CD4-positive, alpha-beta T cell (primary cell): ENCODE results near the gene GPBP1. TPM values are rescaled to one million over a fixed set of nuclear protein-coding genes. Genes with fewer than 3 reads are reported as not detected.

Experiments used
- ATAC-seq: fragments of 200-7000 bp; cut with Tn5 transposase; one replicate; pipeline ENCODE4 v1.10.0; 2022; ENCODE audit warnings: mild to moderate bottlenecking; ENCODE audit not compliant: poor library complexity
- CTCF ChIA-PET: fragments of 350-600 bp; sonication (Branson Sonifier 250); formaldehyde crosslinking; loops from one replicate; lab custom pipeline; 2021; ENCODE audit warnings: antibody characterized with exemption, inconsistent platforms; lab: Charles Lee
- POLR2A ChIA-PET: fragments of 350-600 bp; sonication (Branson Sonifier 250); formaldehyde crosslinking; loops from one replicate; lab custom pipeline; 2021; ENCODE audit warnings: antibody characterized with exemption, inconsistent platforms; lab: Charles Lee
- DNase-seq, 14 experiments: peaks; one replicate each; pipeline ENCODE4 v3.0.0-alpha.2; 2013 to 2020; ENCODE audit warnings: mixed read lengths in 2 of 14
- H3K27ac ChIP-seq, 2 donors: one replicate each; pipeline versions ENCODE4 v1.5.1 to v1.7.0; 2013; ENCODE audit warnings: low read length in 2 of 2, low read depth in 1 of 2, mild to moderate bottlenecking in 1 of 2
- H3K27me3 ChIP-seq, 2 experiments: 1 replicate in 1 of 2; 2 replicates in 1 of 2; pipeline versions ENCODE4 v1.6.1 to v1.7.0; 2013; ENCODE audit warnings: low read length in 2 of 2, control low read depth in 1 of 2, mild to moderate bottlenecking in 1 of 2, moderate library complexity in 1 of 2; ENCODE audit not compliant: insufficient read depth in 2 of 2, control insufficient read depth in 1 of 2
- H3K36me3 ChIP-seq: one replicate; pipeline ENCODE4 v1.6.1; 2013; ENCODE audit warnings: low read length, control low read depth; ENCODE audit not compliant: insufficient read depth
- H3K4me1 ChIP-seq: one replicate; pipeline ENCODE4 v1.6.1; 2013; ENCODE audit warnings: low read length, control low read depth; ENCODE audit not compliant: insufficient read depth
- H3K4me3 ChIP-seq: one replicate; pipeline ENCODE4 v1.5.1; 2013; ENCODE audit warnings: mild to moderate bottlenecking, low read length, moderate library complexity
- H3K9me3 ChIP-seq, 2 experiments: 1 replicate in 1 of 2; 2 replicates in 1 of 2; pipeline versions ENCODE4 v1.6.1 to v1.7.0; 2013; ENCODE audit warnings: low read length in 2 of 2, mild to moderate bottlenecking in 2 of 2, control low read depth in 1 of 2, moderate library complexity in 1 of 2; ENCODE audit not compliant: control insufficient read depth in 1 of 2, insufficient read depth in 1 of 2
- H3K27ac Mint-ChIP-seq: one replicate; pipeline ENCODE4 v1.8.0; 2020; ENCODE audit warnings: mixed read lengths
- H3K27me3 Mint-ChIP-seq: one replicate; pipeline ENCODE4 v1.8.0; 2021; ENCODE audit warnings: mixed read lengths
- H3K36me3 Mint-ChIP-seq: one replicate; pipeline ENCODE4 v1.8.0; 2021; ENCODE audit warnings: low read depth, mixed read lengths
- H3K4me1 Mint-ChIP-seq: one replicate; pipeline ENCODE4 v1.8.0; 2021; ENCODE audit warnings: low read depth, mixed read lengths
- H3K4me3 Mint-ChIP-seq: one replicate; pipeline ENCODE4 v1.8.0; 2020; ENCODE audit warnings: mild to moderate bottlenecking, mixed read lengths
- H3K9me3 Mint-ChIP-seq: one replicate; pipeline ENCODE4 v1.8.0; 2020; ENCODE audit warnings: mixed read lengths
- intact Hi-C, 2 experiments: fragments of 100-400 bp; cut with DNase I in 1 of 2; cut with micrococcal nuclease in 1 of 2; formaldehyde crosslinking; loops; one replicate each; pipeline versions ENCODE4 v1.15.1 to v1.9.0; 2023 to 2025; cut with DNase I, micrococcal nuclease
- total RNA-seq, 174 experiments: library from RNA in 2 of 174; stranded (reverse) in 2 of 174; gene quantifications; one replicate each; pipeline ENCODE4 v1.2.3 and lab custom pipeline; 2021 to 2026
- TF ChIP-seq, protein P1 (sequence below): fragments of 200-600 bp; IDR thresholded peaks from one replicate; pipeline ENCODE4 v1.8.0; 2022; ENCODE audit warnings: antibody characterized with exemption, mild to moderate bottlenecking

The GPBP1 gene
- total RNA-seq, 2 experiments from 2014 or later = 136 to 137 TPM

DNA sequence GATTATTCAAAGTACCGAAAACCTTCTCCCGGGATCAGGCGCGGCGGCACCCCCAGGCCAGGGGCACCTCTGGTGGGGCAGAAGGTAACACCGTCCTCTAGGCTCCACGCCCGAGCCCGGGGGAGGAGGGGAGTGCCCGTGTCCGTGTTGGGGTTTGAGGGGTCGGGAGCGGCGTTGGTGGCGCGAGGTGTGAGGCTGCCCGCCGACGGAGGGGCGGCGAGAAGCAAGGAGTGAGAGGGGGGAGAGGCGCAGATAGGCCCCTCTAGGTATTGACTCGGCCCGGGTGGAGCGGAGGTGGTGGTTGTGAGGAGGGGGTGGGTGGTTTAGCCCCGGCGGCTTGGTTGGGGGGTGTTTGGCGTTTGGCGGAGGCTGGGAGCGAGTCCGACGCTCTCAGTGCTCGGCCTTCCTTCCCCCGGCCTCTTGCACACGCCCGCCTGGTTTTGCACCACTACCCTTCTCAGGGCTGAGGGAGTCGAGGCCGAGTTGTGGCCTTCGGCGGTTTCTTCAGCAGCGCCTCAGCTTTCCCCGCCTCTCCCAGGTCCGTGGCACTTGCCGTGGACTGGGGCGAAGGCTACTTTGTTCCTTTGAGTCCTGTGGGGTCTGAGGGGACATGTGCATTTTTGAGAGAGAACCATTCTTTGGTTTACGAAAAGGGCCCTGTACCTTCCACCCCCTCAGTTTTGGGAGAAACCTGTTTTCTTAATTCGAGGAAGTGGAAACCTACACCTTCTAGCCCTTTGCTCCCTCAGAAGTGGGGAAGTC, 450 bp downstream of the GPBP1 start:
- Mint-ChIP-seq H3K36me3 (peaks cover 64% of the 10 kb centered on the region), H3K4me3 (peak overlapping the region; percentile 98), H3K4me1 (peaks cover 50% of the 10 kb centered on the region), H3K27me3 (no peaks in the 10 kb centered on the region), H3K27ac (peak overlapping the region; percentile 96), H3K9me3 (no peaks in the 10 kb centered on the region)
- ATAC-seq (no peak), DNase-seq (peak in 5 of 14 experiments; percentile 15 to 44 (median 30))
- Histone ChIP-seq H3K27ac (peak overlapping the region; percentile 100), H3K9me3 (no peaks in the 10 kb centered on the region), H3K4me3 (peak overlapping the region; percentile 91), H3K4me1 (peaks cover 22% of the 10 kb centered on the region), H3K27me3 (no peaks in the 10 kb centered on the region), H3K36me3 (peaks cover 10% of the 10 kb centered on the region)
- POLR2A ChIA-PET = interaction anchor here (0.9 to 2.0 kb wide), 16 partner anchors 11 to 1950 kb away, joined by 3 to 18 read pairs (median 6); partner anchors contain the start of genes DHX29, IL6ST, MAP3K1 and MTREX
- CTCF ChIA-PET = interaction anchor here (1.1 to 1.4 kb wide), 2 partner anchors 36 to 45 kb away, joined by 5 to 7 read pairs; no protein-coding TSS in a partner anchor
- TF ChIP-seq, protein P1, sequence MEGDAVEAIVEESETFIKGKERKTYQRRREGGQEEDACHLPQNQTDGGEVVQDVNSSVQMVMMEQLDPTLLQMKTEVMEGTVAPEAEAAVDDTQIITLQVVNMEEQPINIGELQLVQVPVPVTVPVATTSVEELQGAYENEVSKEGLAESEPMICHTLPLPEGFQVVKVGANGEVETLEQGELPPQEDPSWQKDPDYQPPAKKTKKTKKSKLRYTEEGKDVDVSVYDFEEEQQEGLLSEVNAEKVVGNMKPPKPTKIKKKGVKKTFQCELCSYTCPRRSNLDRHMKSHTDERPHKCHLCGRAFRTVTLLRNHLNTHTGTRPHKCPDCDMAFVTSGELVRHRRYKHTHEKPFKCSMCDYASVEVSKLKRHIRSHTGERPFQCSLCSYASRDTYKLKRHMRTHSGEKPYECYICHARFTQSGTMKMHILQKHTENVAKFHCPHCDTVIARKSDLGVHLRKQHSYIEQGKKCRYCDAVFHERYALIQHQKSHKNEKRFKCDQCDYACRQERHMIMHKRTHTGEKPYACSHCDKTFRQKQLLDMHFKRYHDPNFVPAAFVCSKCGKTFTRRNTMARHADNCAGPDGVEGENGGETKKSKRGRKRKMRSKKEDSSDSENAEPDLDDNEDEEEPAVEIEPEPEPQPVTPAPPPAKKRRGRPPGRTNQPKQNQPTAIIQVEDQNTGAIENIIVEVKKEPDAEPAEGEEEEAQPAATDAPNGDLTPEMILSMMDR = no peak
- intact Hi-C loops = loop anchor here (2.0 to 10.0 kb wide), 9 partner anchors 14 to 1867 kb away; partner anchors contain the start of genes IL6ST (in 2 of the 2), MAP3K1 (in 2 of the 2), DHX29 (in 1 of the 2) and MIER3 (in 1 of the 2)

DNA sequence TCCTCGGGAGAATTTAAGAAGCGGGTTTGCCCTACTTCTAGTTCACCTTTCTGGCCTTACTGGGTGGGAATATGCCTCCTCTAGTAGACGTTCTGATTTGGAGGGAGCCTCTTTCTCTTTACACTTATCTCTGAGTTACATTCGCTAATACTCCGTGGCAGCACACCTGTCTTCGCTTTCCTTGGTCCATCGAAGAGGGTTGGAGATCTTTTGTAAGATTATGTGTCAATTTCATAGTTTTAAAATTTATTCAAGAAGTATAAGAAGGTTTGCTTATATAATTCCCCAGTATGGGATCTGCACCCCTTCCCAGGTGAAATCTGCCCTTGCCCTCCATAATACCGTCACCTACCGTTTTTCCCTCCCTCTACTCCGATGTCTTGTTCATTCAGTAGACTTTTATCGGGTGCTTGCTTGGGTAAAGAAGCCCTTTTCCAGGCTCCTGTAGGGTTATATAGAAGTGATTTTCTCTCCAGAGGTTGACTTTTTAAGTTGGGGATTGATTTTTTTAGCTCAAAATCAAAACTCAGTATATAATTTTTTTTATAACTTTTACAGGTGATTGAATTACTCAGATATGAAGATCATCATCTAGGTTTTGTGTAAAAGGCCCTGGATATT, 1.1 kb downstream of the GPBP1 start:
- Histone ChIP-seq H3K36me3 (peaks cover 10% of the 10 kb centered on the region), H3K27ac (peak overlapping the region; percentile 100), H3K4me3 (peak overlapping the region; percentile 91), H3K27me3 (no peaks in the 10 kb centered on the region), H3K4me1 (peaks cover 29% of the 10 kb centered on the region), H3K9me3 (no peaks in the 10 kb centered on the region)
- Mint-ChIP-seq H3K27ac (peak overlapping the region; percentile 96), H3K4me1 (peaks cover 56% of the 10 kb centered on the region), H3K27me3 (no peaks in the 10 kb centered on the region), H3K36me3 (peaks cover 71% of the 10 kb centered on the region), H3K9me3 (no peaks in the 10 kb centered on the region), H3K4me3 (peak overlapping the region; percentile 98)
- TF ChIP-seq, protein P1 = no peak
- ChIA-PET POLR2A (interaction anchor here (0.5 to 1.6 kb wide), 7 partner anchors 13 to 1151 kb away, joined by 3 to 6 read pairs (median 4); partner anchors contain the start of gene SETD9), CTCF (no interaction called here)
- ATAC-seq = no peak
- DNase-seq = peak in 2 of 14 experiments; percentile 50 to 51
- intact Hi-C loops = loop anchor here (1.0 to 10.0 kb wide), 10 partner anchors 14 to 1868 kb away; partner anchors contain the start of genes IL6ST (in 2 of the 2), MAP3K1 (in 2 of the 2), DHX29 (in 1 of the 2) and MIER3 (in 1 of the 2)
